SKM-1 treated with dmso at 0.1 percent for 144 hours (cell line): Measurements from ENCODE around the gene SPATC1L.

Experiments used
- DNase-seq: peaks from one replicate; lab custom pipeline; 2025; ENCODE audit not compliant: unreplicated experiment; lab: John Stamatoyannopoulos, UW

The SPATC1L gene

DNA sequence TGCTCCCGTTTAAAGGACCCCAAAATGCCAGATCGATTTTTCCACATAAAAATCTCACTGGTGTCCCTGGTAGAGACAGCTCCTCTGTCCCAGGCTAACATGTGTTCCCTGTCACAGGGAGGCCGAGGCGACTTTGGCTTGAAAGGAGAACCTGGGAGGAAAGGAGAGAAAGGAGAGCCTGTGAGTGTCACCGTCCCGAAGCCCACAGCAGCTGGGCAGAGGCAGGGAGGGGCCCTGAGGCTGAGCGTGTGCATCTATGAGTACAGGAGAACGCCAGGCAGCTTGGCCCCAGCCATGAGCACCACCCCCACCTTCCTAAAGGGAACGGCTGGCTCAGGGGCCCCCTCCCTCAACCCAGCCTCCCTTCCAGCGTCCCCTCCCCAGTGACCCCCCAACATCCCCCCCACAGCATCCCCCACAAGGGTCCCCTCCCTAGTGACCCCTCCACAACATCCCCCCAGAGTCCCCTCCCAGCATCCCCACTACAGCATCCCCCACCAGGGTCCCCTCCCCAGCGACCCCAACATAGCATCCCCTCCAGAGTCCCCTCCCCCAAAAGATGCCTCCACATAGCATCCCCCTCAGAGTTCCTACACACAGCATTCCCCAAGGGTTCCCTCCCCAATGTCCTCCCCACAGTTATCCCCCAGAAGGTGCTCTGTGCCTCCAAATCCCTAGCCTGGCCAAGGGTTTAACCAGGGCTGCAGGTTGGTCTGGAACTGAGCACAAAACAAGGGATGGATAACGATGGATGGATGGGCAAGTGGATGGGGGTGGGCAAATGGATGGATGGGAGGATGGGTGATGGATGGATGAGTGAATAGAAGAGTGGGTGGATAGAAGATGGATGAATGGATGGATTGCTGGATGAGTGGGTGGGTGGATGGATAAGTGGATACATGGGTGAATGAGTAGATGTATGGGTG lies 61.2 kb downstream of the SPATC1L start:
- no peak for DNase-seq

DNA sequence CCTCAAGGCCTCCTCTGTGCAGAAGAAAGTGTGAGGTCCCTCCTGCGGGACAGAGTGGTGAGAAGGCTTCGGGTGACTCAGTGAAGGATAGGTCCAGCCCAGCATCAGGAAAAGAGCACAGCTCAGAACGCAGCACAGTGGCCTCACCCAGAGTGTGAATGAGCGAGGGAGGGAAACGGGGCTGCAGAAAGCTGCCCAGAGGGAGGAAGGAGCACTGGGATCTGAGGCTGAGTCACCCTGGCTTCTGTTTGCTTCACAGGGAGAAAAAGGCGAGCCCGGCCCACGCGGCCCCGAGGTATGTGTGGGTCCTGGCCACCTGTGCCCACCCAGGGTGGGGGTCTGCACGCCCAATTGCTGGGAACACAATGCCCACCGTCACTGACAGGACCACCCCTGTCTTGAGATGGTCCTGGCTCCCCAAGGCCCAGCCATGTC lies 62.0 kb downstream of the SPATC1L start:
- no peak for DNase-seq

GRCh38 chr21:46121286-46122221 lies 62.7 kb downstream of the SPATC1L start:
- no peak for DNase-seq

DNA sequence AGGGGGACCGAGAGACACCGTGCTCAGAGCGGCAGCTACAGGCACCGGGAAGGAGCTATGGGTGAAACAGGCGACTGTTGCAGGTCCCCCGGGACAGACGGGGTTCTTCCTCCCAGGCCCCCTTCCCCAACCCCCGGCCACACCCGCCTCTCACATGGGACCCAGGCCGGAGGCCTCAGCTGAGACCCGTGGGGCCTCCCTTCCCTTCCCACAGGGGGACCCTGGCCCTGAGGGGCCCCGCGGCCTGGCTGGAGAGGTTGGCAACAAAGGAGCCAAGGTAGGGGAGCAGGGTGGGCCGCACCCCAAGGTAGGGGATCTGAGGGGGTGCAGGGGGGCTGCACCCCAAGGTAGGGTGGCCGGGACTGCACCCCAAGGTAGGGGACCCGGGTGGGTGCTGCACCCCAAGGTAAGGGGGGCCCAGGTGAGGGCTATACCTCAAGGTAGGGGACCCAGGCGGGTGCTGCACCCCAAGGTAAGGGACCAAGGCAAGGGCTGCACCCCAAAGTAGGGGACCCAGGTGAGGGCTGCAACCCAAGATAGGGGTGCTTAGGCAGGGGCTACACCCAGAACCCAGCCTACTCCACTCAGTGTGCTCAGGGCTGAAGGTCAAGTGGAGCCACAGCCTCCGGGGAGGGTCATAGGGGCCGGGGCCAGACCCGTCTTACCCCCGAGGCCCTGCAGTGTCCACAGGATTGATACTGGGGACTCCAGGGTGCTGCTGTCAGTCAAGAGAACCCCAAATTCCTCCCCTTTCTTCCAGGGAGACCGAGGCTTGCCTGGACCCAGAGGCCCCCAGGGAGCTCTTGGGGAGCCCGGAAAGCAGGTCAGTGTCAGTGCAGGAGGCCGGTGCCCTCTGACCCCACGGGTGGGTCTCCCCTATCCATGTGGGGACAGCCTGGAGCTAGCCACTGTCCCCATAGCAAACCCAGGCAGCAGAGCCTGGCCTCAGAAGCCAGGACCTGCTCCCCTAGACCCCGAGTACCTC lies 63.7 kb downstream of the SPATC1L start:
- DNase-seq = no peak

DNA sequence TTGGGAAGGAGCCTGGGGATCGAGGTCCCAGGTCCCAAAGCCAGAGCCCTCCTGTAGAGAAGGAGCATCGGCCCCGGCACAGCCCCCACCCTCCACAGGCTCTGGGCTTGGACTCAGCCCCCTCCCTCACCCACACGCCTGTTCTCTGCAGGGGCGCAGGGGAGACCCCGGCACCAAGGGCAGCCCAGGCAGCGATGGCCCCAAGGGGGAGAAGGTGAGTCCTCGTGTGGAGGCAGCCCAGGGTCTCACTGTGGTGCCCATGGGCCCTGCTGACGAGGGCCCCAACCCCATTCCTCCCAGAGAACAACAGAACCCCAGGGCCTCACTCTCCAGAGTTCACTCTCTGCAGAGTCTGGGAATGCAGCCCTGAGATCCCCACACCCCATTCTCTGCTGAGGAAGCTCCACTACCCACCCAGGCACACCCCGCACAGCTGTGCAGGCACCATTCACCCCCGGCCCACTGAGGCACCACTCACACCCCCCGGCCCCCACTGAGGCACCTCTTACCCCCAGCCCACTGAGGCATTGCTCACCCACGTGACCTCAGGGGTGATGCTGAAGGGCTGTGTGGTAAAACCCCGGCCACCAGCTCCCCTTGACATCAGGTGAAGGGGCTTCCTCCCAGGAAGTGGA lies 64.5 kb downstream of the SPATC1L start:
- no peak for DNase-seq

GRCh38 chr21:46119144-46119636 lies 65.1 kb downstream of the SPATC1L start:
- DNase-seq = no peak

DNA sequence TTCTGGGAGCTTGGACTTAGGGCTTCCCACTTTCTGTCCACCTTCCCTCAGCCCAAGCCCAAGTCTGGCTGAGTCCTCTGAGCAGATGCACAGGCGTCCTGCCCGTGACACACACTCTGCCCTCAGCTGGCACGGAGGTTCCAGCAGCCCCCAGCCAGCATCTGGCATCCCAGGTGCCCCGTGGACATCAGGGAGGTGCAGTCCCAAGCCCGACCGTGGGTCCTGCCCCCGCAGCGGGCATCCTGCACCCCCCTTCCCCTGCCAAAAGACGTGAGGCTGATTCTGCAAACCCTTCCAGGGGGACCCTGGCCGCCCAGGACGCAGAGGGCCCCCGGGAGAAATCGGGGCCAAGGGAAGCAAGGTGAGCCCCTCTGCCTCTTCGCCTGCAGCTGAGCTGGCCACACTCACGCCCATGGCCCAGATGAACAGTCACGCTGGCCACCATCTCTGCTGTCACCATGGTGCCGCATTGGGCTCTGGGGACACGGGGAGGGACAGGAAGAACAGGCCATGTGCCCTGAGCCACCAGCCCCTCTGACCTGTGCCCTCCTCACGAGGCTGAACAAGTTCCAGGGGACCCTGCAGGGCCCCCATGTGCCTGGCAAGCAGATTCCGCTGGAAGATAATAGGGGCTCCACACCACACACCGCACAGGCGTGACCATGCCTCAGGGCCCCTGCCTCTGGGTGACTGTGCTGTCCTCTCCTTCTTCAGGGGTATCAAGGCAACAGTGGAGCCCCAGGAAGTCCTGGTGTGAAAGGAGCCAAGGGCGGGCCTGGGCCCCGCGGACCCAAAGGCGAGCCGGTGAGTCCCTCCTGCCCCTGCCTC lies 65.7 kb downstream of the SPATC1L start:
- no peak for DNase-seq

GRCh38 chr21:46117586-46118315 lies 66.5 kb downstream of the SPATC1L start:
- no peak for DNase-seq

GRCh38 chr21:46116776-46117585 lies 67.3 kb downstream of the SPATC1L start:
- DNase-seq = no peak

GRCh38 chr21:46116189-46116775 lies 68.0 kb downstream of the SPATC1L start:
- DNase-seq = no peak

GRCh38 chr21:46115441-46116188 lies 68.6 kb downstream of the SPATC1L start:
- DNase-seq = no peak

DNA sequence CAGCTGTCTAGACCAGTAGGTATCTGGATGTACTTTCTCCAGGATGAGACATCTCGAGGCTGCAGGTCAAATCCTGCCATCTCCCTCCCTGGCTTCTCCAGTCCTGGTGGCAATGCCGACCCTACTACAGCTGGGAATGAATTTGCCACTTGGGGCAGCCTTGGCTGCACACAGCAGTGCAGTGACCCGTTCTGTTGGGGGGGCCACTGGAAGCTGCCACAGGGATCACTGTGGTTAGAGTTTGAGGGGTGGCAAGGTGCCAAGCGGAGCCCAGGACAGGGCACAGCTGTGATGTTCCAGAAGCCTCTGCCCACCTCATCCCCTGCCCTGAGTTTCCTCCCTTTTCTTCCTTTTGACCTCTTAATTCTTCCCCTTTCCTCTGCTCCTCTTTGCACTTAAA lies 69.3 kb downstream of the SPATC1L start:
- no peak for DNase-seq

- no peak for DNase-seq
Measured at GRCh38 chr21:46113497-46114176, 70.6 kb downstream of the SPATC1L start.

GRCh38 chr21:46112725-46113215 lies 71.5 kb downstream of the SPATC1L start:
- no peak for DNase-seq

DNA sequence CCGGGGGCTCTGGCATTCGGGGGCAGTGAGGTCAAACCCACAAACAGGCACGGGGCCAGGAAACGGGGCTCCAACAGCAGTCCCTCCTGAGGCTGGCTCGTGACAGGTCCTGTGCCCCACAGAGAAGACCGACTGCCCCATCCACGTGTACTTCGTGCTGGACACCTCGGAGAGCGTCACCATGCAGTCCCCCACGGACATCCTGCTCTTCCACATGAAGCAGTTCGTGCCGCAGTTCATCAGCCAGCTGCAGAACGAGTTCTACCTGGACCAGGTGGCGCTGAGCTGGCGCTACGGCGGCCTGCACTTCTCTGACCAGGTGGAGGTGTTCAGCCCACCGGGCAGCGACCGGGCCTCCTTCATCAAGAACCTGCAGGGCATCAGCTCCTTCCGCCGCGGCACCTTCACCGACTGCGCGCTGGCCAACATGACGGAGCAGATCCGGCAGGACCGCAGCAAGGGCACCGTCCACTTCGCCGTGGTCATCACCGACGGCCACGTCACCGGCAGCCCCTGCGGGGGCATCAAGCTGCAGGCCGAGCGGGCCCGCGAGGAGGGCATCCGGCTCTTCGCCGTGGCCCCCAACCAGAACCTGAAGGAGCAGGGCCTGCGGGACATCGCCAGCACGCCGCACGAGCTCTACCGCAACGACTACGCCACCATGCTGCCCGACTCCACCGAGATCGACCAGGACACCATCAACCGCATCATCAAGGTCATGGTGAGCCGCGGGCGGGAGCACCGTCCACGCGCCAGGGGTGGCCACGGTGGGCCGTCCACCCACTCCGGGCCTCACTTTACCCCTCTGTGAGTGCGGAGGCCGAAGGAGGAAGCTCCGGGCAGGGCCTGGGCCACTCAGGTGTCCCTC lies 72.2 kb downstream of the SPATC1L start:
- DNase-seq = no peak
